NCI-H2107 (cell line): ENCODE data around the gene PADI1.

Experiments used
- DNase-seq: peaks from one replicate; lab custom pipeline; 2025; lab: John Stamatoyannopoulos, UW

PADI1 gene

GRCh38 chr1:17244821-17245740, 40.2 kb downstream of the PADI1 start:
- DNase-seq = no peak

DNA sequence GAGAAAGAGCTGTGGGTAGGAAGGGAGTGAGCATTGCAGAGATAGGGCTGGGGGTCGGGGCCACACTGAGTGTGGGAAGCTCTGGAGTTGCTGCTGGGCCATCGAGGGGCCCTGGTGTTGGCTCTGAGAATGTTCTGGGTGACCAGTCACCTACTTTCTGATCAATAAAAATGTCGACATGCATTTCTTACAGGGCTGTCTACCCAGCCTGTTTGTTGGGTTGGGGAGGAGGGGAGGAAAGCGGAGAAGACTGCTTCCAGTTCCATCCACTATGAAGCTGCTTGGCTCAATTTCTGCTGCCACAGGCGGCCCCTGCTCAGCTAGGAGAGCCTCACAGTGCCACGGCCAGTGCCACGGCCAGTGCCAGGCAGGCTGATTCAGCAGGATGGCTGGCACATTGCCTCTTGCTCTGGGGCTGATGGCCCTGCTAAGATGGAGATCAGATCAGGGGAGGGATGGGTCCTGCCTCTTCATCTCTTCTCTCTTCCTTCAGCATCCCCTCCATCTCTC, 40.9 kb downstream of the PADI1 start:
- no peak for DNase-seq

DNA sequence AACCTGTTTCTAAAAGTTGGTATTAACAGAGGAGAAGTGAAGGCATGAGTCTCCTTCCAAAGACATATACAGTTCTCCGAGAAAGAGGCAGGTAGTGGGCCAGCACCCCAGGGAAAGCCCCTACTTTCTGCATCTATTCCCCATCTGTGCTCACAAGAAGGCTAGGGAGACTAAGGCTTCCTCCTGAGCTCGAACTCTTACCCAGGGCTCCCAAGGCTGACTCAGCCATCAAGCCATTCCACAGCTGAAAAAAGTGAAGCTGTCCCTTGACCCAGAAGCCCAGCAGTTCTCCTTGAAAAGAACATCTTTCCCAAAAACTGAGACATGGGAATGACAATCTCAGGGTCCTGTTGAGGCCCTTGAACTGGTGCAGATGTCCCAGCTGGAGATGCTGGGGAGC, 42.0 kb downstream of the PADI1 start:
- no peak for DNase-seq

GRCh38 chr1:17248781-17249180, 43.9 kb downstream of the PADI1 start, which contains the start of gene PADI3:
TSS of gene PADI3 (plus strand) at chr1:17249098. CDS start at chr1:17249138, 40 bp downstream.
- DNase-seq = no peak

- no peak for DNase-seq
These were observed 45.7 kb downstream of the PADI1 start for GRCh38 chr1:17250601-17251000.

- no peak for DNase-seq
These were observed 46.3 kb downstream of the PADI1 start for GRCh38 chr1:17251246-17251645.

DNA sequence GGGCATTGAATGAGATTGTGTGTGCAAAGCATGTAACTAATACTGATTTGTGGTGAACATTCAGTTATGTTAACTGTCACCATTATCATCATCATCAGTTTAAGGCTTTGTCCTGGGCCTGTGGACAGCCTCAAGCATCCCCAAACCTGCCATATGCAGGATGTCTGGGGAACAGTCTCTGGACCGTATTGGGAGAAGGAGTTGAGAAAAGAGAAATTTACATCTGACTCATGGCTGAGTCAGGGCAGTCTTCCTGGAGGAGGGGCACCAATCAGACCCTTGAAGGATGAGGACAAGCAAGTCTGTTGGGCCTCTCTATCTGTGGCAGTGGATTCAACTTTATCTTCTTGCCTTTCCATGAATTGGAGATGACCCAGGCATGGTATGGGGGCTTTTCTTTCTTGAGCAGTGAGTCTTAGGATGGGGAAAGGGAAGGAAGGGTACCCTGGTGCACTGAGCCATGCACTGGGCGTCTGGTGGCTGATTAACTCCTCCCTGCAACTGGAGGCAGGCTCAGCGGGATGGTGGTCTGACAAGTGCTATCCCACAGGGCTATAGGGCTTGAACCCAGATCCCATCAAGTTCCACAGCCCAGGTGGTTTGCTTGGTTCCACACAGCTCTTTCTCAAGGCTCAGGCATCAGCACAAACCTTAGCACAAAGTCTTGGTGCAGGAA, 46.9 kb downstream of the PADI1 start:
- no peak for DNase-seq

DNA sequence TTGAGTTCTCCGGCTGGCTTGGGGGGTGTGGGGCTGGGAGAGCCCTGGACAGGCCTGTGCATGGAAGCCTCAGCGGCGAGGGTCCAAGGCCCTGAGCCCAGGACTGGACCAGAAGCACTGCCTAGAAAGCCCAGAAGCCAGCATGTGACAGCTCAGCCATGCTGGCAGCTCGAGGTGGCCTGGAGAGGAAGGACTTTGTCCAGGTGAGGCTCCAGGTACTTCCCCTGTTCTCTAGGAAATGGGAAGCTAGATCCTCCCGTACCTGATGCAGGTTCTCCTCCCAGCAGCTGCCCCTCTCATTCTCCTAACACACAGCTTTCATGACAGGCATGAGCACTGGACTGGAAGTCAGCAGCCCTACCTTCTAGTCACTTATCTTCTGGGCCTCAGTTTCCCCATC, 50.4 kb downstream of the PADI1 start:
- no peak for DNase-seq

DNA sequence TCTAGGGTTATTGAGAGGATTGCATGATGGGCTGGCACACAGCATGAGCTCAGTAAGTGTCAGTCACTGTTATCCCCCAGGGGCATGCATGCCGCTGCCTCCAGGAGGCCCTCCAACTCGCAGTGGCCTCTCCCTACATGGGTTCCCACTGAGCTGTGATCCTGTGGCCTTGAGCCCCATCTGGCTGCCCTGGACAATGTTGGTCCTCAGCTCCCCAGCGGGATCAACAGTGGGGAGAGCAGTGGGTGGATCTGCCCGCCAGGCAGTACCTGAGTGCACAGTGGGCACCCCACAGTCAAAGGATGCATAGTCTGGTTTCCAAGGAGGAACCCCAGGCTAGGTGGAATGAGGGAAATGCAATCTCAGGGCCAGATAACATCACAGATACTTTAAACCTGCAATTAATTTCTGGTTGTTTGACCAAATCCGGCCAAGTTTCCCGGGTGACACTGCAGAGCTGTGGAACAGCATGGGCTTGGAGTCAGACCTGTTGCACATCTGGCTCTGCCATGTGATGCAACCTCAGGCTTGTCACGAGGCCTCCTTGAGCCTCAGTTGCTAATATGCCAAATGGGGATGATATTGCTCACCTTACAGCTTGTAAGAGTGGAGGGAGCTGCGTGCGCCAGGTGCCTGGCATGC, 53.3 kb downstream of the PADI1 start:
- DNase-seq = no peak

GRCh38 chr1:17258758-17259130, 53.8 kb downstream of the PADI1 start:
- DNase-seq = no peak

GRCh38 chr1:17259233-17259873, 54.4 kb downstream of the PADI1 start:
- DNase-seq = no peak

- no peak for DNase-seq
These were observed 55.3 kb downstream of the PADI1 start for GRCh38 chr1:17260264-17260663.

DNA sequence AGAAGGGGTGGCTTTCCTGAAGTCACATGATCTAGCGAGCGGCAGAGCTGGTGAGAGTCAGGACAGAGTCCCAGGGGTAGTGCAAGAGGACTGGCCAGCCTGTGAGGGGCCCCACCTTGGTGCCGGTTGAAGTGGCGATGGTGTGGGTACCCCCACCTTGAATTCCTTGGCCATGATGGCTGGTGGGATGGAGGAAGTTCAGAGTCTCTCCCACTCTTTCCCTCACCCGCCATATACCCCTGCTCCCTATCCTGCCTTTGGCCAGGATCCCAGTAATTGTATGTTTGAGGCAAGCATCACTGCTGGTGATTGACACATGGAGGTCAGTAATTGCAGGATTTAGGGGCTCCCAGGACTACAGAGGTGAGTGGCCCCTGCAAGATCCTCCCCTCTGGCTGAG, 55.8 kb downstream of the PADI1 start:
- DNase-seq = no peak

DNA sequence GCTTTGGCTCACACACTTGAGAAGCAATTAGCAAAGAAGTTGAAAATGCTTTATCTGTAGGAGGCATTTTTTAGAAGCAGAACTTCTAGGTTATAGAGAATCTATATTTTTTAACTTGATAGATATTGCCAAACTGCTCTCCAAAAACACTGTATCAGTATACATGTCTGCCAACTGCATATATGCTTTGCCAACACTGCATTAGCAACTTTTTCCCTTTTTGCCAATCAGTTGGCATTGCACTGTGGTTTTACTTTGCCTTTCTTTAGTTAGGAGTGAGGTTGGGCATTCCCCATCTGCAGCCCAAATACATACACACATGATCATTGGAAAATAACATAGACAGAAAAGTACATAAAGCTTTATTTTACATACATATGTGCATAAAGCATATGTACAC, 59.0 kb downstream of the PADI1 start:
- DNase-seq = no peak

DNA sequence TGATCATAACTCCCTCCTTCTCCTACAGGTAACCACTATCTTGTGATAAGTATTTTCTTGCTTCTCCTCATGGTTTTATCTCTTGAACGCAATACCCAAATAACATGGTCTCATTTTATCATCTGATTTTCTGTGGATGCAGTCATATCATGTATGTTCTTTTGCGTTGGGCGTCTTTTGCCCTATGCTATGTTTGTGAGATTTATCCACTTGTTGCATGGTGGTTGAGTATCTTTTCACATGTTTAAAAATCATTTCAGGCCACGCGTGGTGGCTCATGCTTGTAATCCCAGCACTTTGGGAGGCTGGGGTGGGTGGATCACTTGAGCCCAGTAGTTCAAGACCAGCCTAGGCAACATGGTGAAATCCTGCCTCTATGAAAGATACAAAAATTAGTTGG, 59.5 kb downstream of the PADI1 start:
- no peak for DNase-seq

DNA sequence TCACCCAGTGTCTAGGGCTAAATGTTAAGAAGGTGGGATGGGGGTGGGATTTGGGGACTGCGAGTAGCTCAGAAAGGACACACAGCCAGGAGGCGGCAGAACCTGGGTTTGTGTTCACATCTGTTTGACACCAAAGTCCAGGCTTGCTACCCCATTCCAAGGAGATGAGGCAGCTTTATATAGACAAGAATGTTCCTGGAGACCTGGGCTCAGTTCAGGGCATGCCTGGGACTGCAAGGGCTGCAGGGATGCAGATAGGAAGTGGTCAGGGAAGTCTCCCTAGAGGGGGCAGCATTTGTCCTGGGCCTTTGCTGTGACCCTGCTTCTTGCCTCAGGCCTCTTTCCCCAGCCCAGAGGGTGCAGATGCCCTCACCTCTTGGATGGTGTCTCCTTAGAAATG, 60.2 kb downstream of the PADI1 start:
- no peak for DNase-seq

DNA sequence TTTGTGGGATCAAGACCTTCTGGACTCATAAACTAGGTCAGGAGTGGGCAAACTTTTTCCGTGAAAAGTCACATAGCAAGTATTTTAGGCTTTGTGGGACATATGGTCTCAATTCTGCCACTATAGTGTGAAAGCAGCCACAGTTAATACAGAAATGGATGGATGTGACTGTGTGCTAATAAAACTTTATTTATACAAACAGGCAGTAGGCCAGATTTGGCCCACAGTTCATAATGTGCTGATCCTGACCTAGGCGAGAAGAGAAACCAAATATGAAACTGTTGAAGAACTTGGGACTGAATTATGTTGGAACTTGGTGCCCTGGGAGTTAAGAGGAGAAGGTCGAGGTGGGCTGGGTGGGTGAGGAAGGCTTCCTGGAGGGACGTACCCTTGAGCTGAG, 61.0 kb downstream of the PADI1 start:
- DNase-seq = no peak

DNA sequence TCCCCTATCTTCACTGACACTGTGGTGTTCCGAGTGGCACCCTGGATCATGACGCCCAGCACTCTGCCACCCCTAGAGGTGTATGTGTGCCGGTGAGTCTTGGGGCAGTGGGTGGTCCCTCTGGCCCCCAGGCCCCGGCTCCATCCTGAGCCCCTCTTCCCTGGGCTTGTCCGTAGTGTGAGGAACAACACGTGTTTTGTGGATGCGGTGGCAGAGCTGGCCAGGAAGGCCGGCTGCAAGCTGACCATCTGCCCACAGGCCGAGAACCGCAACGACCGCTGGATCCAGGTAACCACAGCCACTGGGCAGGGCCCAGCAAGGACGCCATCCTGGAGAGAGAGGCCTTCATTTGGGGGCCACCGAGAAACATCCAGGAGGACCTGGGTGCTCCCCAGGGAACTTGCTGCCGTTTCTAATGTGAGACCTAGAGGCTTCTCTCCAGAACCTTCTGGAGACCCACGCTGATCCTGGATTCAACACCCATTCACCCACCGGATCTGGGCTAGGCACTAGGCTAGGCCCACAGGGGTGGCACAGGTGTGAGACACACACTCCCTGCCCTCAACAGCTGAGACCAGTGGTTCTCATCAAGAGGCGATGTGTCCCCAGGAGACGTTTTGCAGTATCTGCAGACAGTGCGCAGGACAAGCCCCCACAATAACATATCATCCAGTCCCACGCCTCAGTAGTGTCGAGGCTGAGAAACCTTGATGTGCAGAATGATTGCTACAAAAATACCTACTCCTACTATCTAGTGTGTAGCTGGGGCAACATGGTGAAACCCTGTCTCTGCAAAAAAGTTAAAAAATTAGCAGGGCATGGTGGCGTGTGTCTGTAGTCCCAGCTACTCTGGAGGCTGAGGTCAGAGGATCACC, 66.2 kb downstream of the PADI1 start:
- DNase-seq = no peak

DNA sequence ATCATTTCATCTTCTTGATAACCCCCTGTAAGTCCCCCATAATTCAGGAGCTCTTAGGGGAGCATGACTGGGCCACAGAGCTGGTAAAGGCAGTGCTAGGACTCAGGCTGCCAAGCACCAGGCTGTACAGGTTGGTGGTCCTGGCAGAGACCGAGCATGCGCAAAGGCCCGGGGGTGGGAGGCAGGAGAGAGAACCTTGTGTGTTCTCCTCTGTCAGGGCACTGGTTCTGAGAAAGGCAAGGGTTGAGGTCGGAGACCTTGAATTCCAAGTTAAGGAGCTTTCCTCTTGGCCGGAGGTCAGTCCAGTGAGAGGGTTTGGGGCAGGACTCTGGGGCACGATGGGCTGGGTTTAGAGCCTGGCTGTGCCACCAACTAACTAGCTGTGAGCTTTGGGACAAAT, 67.1 kb downstream of the PADI1 start:
- no peak for DNase-seq

- DNase-seq = no peak
These were observed 67.7 kb downstream of the PADI1 start for GRCh38 chr1:17272646-17273045.

DNA sequence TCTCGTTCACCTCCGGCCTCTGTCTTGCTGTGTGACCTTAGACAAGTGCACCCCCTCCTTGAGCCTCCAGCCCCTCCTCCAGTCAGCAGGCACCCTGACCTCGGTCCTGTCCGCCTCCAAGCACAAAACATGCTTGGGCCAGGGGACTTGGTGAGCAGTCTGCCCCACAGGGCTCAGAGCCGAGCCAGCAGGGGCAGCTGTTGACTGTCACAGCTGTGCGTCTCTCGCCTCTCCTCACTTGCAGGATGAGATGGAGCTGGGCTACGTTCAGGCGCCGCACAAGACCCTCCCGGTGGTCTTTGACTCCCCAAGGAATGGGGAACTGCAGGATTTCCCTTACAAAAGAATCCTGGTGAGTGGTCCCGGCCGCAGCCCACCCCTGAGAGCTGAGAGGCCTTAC, 68.2 kb downstream of the PADI1 start:
- DNase-seq = no peak
